Stimulated activated naive CD8-positive, alpha-beta T cell treated with anti-CD3 and anti-CD28 coated beads, Interleukin-15, amount 100 ng/mL, for 72 hours (primary cell): Measurements from ENCODE around the gene SP110.
"Not testable (repeated sequence)": the region's sequence is repeated elsewhere in the genome, so short reads cannot be mapped to it uniquely, and the experiment has no call there.

Experiments used
- ATAC-seq: fragments of 150-1000 bp; cut with Tn5 transposase; 2 replicates; pipeline ENCODE4 v1.10.0; 2021; ENCODE audit warnings: mild to moderate bottlenecking, moderate library complexity
- DNase-seq, 2 donors: peaks; one replicate each; pipeline ENCODE4 v3.0.0; 2021 to 2022
- H3K27ac Mint-ChIP-seq, 2 donors: one replicate each; pipeline ENCODE4 v1.8.0; 2022; ENCODE audit warnings: mild to moderate bottlenecking in 2 of 2, mixed read lengths in 2 of 2, moderate library complexity in 2 of 2
- H3K27me3 Mint-ChIP-seq: one replicate; pipeline ENCODE4 v1.8.0; 2022; ENCODE audit warnings: mixed read lengths
- H3K4me1 Mint-ChIP-seq: one replicate; pipeline ENCODE4 v1.8.0; 2022; ENCODE audit warnings: mild to moderate bottlenecking, mixed read lengths
- H3K4me3 Mint-ChIP-seq, 2 donors: one replicate each; pipeline ENCODE4 v1.8.0; 2022; ENCODE audit warnings: mild to moderate bottlenecking in 2 of 2, mixed read lengths in 2 of 2, moderate library complexity in 1 of 2
- H3K9me3 Mint-ChIP-seq, 2 donors: one replicate each; pipeline ENCODE4 v1.8.0; 2022; ENCODE audit warnings: mixed read lengths in 2 of 2

SP110 gene

GRCh38 chr2:230219419-230220331, at the start of gene SP110:
Gene SP110, minus strand, starts transcription at chr2:230219984. Its CDS starts 3,057 bp downstream, at chr2:230216927.
- peak; percentile 90 for ATAC-seq

DNA sequence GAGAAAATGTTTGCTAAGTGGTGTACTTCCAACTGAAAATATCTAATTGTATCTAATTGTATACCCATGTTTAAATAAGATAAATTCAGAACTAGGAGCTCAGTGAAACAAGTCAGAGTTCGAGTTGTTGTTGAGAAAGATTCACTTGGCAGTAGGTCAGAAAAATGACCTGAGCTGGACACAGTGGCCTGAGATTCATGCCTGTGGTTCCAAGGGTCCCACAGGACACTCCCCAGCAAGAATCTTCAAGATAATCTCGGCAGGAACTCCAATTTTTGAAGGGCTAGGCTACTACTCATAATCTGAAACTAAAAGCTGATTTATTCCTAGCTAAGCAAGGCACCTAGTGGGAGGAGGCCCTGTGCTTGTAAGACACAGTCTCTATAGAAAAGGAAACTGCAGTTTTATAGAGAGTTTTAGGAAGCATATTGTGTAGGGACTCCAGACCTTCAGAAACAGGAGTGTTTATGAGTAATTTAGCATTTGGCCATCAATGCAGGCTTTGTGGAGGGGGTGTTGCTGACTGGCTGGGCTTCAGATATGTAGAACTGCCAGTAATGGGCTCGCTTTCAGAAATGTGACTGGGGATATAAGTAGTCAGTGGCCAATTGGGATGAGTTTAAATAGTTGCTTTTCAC, 48.9 kb upstream of the SP110 start:
- peaks cover 27 to 35% of the 10 kb centered on the region in 2 donors for H3K9me3 Mint-ChIP-seq
- no peaks in the 10 kb centered on the region for H3K27me3 Mint-ChIP-seq
- ATAC-seq = peak; percentile 75
- H3K27ac Mint-ChIP-seq = peak overlapping the region; percentile 22 to 57
- peak overlapping the region; percentile 44 to 62 for H3K4me3 Mint-ChIP-seq
- no peak for DNase-seq
- peaks cover 48% of the 10 kb centered on the region for H3K4me1 Mint-ChIP-seq

More at GRCh38 chr2:230219419-230220331, at the start of gene SP110:
- H3K27ac Mint-ChIP-seq = peak within 1 kb of the TSS; percentile 95 to 99
- DNase-seq = peak; percentile 65 to 81
- H3K27me3 Mint-ChIP-seq = no peaks in the 10 kb centered on the region
- H3K4me3 Mint-ChIP-seq = peak within 1 kb of the TSS; percentile 90 to 94
- peaks cover 79% of the 10 kb centered on the region for H3K4me1 Mint-ChIP-seq
- H3K9me3 Mint-ChIP-seq = no peaks in the 10 kb centered on the region

DNA sequence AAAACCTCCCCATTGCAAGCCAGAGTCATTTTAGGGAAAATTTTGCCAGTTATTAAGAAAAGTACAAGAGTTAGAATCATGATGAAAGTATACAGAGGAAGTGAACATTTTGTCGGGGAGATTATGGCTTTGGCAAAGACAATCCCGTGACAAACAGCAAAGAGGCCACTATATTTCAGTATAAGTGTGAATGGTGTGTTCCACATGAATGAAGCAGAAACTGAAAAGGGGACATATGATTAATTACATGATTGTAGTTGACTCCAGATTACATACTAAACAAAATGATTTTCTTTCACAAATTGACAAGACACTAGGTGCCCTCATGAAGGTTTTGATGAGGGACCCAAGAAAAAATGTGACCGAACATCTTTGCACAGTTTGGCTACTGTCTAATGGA, 47.8 kb upstream of the SP110 start:
- ATAC-seq (peak; percentile 76), DNase-seq (no peak)
- H3K27me3 Mint-ChIP-seq = no peaks in the 10 kb centered on the region
- H3K9me3 Mint-ChIP-seq = peaks cover 28 to 37% of the 10 kb centered on the region in 2 donors
- H3K4me1 Mint-ChIP-seq = peaks cover 60% of the 10 kb centered on the region
- no peak overlapping the region for H3K4me3 Mint-ChIP-seq
- H3K27ac Mint-ChIP-seq = peak overlapping the region in 1 of 2 donors; percentile 28

DNA sequence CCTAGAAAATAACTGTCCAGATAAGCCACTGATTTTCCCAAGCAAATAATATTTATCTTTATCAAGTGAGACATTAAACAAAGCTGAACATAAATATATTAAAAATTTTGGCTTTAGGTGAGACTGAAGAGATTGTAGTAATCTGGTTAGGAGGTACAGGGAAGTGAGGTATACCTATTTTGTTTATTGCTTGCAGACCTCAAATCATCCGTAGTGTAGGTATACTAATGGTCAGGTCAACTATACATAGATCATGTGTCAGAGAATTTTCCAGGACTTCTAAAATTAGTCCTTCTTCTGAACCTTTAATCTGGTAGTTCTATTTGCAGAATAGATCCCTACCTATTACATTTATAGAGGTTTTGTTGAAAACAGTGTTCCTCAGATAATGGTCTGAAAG, 47.3 kb upstream of the SP110 start:
- Mint-ChIP-seq H3K27me3 (no peaks in the 10 kb centered on the region), H3K4me1 (peaks cover 65% of the 10 kb centered on the region), H3K27ac (peak overlapping the region in 1 of 2 donors; percentile 15), H3K9me3 (peaks cover 32 to 33% of the 10 kb centered on the region in 2 donors), H3K4me3 (no peak overlapping the region)
- DNase-seq = no peak
- no peak for ATAC-seq

DNA sequence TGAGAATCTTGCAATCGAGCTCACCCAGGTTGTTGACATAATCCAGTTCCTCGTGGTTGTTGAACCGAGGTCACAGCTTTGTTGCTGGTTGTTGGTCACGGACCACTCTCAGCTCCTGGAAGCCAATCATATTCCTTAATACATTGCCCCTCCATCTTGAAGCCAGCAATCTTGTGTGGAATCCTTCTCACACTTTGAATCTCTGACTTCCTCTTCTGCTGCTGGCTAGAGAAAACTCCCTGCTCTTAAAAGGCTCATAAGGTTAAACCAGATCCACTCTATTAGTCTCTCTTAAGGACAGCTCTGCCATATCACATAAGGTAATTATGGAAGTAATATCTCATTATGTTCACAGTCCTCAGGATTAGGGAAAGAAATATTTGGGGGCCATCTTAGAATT, 46.9 kb upstream of the SP110 start:
- H3K4me3 Mint-ChIP-seq = no peak overlapping the region
- ATAC-seq = no peak
- no peak for DNase-seq
- H3K27me3 Mint-ChIP-seq = no peaks in the 10 kb centered on the region
- peaks cover 69% of the 10 kb centered on the region for H3K4me1 Mint-ChIP-seq
- H3K9me3 Mint-ChIP-seq = peaks cover 30 to 34% of the 10 kb centered on the region in 2 donors
- no peak overlapping the region for H3K27ac Mint-ChIP-seq

DNA sequence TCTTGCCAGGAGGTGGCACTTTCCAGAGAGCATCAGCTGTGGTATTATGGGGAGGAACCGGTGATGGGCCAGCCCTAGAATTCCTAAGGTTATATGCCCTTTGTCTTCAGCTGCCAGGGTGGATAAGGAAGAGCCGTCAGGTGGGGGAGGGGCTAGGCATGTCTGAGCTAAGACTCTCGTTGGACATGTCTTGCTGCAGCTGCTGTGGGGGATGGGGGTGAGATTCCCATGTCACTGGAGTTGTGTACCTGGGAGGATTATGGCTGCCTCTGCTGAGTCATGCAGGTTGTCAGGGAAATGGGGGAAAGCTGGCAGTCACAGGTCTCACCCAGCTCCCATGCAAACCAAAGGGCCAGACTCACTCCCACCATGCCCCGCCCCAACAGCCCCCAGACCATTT, 45.2 kb upstream of the SP110 start:
- not testable (repeated sequence) for H3K4me3 Mint-ChIP-seq, H3K27me3 Mint-ChIP-seq, ATAC-seq, DNase-seq
- peaks cover 83% of the 10 kb centered on the region for H3K4me1 Mint-ChIP-seq
- peak overlapping the region in 1 of 2 donors; percentile 68 for H3K27ac Mint-ChIP-seq
- H3K9me3 Mint-ChIP-seq = peaks cover 35 to 37% of the 10 kb centered on the region in 2 donors

DNA sequence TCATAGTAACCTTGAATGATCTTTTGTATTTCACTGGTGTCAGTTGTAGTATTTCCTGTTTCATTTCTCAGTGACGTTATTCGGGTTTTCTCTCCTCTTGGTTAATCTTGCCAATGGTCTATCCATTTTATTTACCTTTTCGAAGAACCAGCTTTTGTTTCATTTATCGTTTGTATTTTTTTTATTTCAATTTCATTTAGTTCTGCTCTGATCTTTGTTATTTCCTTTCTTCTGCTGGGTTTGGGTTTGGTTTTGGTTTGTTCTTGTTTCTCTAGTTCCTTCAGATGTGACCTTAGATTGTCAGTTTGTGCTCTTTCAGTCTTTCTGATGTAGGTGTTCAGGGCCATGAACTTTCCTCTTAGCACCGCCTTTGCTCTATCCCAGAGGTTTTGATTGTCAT, 42.5 kb upstream of the SP110 start:
- Mint-ChIP-seq H3K27ac (peak overlapping the region in 1 of 2 donors; percentile 85), H3K4me1 (peaks cover 76% of the 10 kb centered on the region), H3K4me3 (peak overlapping the region; percentile 44 to 72), H3K9me3 (peaks cover 36 to 40% of the 10 kb centered on the region in 2 donors), H3K27me3 (no peaks in the 10 kb centered on the region)
- peak; percentile 90 for ATAC-seq
- DNase-seq = no peak

- Mint-ChIP-seq H3K4me3 (no peak overlapping the region), H3K27me3 (no peaks in the 10 kb centered on the region), H3K9me3 (peaks cover 22 to 35% of the 10 kb centered on the region in 2 donors), H3K27ac (no peak overlapping the region), H3K4me1 (peaks cover 60% of the 10 kb centered on the region)
- ATAC-seq (no peak), DNase-seq (no peak)
Observed at GRCh38 chr2:230258483-230258882, 38.7 kb upstream of the SP110 start.

DNA sequence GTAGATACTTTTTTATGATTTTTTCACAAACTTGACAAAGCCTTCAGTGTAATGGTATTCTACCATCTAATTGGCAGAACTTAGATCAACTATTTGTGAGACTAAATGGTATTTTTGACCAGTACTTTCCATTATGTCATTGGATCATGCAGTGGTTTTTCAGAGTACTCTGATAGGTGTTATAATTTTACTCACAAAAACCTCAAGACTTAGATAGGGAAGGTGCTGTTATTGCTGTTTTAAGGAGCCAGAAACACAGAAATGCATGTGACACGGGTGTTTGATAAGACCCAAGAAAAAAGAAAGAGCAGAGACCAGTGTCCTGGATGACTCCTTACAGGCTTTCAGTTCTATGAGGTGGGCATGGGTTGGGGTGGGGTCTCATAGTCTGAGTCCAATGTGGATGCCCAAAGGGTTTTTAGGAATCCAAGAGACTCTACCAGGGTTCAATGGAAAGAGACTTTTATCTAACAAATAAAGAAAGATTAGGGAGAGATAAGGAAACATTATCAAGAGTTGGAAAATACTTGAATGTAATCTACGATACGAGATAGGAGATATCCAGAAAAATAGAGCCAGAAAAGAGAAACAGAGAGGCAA, 37.0 kb upstream of the SP110 start:
- peak overlapping the region; percentile 17 to 62 for H3K4me3 Mint-ChIP-seq
- peak overlapping the region; percentile 89 to 96 for H3K27ac Mint-ChIP-seq
- peaks cover 20 to 26% of the 10 kb centered on the region in 2 donors for H3K9me3 Mint-ChIP-seq
- DNase-seq = peak; percentile 28 to 35
- ATAC-seq = peak; percentile 78
- H3K4me1 Mint-ChIP-seq = peaks cover 44% of the 10 kb centered on the region
- H3K27me3 Mint-ChIP-seq = no peaks in the 10 kb centered on the region

- no peaks in the 10 kb centered on the region for H3K27me3 Mint-ChIP-seq
- DNase-seq = peak; percentile 16 to 65
- no peak overlapping the region for H3K27ac Mint-ChIP-seq
- H3K9me3 Mint-ChIP-seq = peaks cover 0 to 8% of the 10 kb centered on the region in 2 donors
- H3K4me3 Mint-ChIP-seq = no peak overlapping the region
- peaks cover 23% of the 10 kb centered on the region for H3K4me1 Mint-ChIP-seq
- ATAC-seq = peak; percentile 88
Observed at GRCh38 chr2:230254152-230254881, 34.5 kb upstream of the SP110 start.

DNA sequence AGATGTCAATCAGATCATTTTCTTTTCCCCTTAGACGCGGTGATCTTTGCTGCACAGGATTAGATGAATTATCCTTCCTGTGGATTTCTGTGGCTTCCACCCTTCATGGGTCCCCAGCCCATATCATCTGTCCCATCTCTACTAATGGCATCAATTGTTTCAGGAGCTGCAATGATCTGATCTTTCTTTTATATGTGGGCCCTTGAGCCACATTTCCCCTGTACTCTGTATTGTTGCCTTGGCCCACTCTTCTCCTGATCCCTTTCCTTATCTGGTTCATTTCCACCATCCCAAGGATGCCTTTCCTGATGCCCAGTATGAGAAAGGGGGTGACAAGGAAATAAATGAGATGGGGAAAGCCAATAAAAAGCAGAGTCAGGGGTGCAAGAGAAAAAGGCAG, 30.4 kb upstream of the SP110 start:
- no peaks in the 10 kb centered on the region for H3K27me3 Mint-ChIP-seq
- H3K9me3 Mint-ChIP-seq = no peaks in the 10 kb centered on the region
- ATAC-seq (no peak), DNase-seq (no peak)
- no peak overlapping the region for H3K4me3 Mint-ChIP-seq
- no peak overlapping the region for H3K27ac Mint-ChIP-seq
- H3K4me1 Mint-ChIP-seq = no peaks in the 10 kb centered on the region

- DNase-seq = no peak
- H3K4me3 Mint-ChIP-seq = no peak overlapping the region
- peaks cover 0 to 8% of the 10 kb centered on the region in 2 donors for H3K9me3 Mint-ChIP-seq
- no peak overlapping the region for H3K27ac Mint-ChIP-seq
- ATAC-seq = no peak
- no peaks in the 10 kb centered on the region for H3K4me1 Mint-ChIP-seq
- H3K27me3 Mint-ChIP-seq = no peaks in the 10 kb centered on the region
Observed at GRCh38 chr2:230246206-230246605, 26.4 kb upstream of the SP110 start.

DNA sequence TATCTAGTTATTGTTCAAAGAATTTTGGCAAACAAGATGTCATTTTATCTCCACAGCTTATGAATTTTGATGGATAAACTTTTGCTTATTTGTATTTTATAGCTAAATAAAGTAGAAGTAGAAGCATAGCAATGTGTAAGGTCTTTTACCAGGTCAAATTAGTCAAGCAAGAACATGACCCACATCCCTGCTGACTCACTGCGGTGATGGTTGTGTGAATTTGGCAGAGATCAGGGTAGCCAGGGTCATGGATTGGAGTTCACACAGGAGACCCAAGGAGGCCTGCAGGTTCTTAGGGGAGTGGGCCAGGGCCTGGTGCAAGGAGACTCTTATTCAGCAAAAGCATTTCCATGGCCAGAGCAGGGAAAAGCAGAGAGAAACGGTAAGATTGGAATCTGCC, 24.4 kb upstream of the SP110 start:
- H3K9me3 Mint-ChIP-seq = peaks cover 0 to 8% of the 10 kb centered on the region in 2 donors
- DNase-seq (no peak), ATAC-seq (no peak)
- no peak overlapping the region for H3K27ac Mint-ChIP-seq
- no peaks in the 10 kb centered on the region for H3K4me1 Mint-ChIP-seq
- H3K27me3 Mint-ChIP-seq = no peaks in the 10 kb centered on the region
- H3K4me3 Mint-ChIP-seq = no peak overlapping the region

DNA sequence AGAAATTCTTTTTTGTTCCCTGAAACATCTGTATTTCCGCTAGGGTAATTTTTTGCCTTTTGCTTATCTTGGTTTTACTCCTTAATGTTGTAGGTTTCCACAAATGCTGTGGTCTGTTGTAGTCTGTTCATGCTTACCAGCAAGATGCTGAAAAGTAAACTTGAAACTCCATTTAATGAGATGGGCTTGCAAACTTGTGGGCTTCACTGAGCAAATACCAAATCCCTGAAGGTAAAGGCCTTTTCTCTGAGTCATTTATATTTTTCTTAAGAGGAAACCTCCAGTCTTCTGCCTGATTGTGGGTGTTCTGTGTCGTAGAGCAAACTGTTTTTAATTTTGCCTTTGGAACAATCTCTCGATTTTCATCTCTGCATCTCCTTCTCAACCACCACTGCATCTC, 15.1 kb upstream of the SP110 start:
- H3K27ac Mint-ChIP-seq = peak overlapping the region in 1 of 2 donors; percentile 22
- peak; percentile 89 for ATAC-seq

More for the DNA sequence above, 15.1 kb upstream of the SP110 start:
- Mint-ChIP-seq H3K27me3 (no peaks in the 10 kb centered on the region), H3K9me3 (peaks cover 13 to 22% of the 10 kb centered on the region in 2 donors), H3K4me1 (peaks cover 37% of the 10 kb centered on the region), H3K4me3 (peak overlapping the region in 1 of 2 donors; percentile 62)
- DNase-seq = no peak
